IMR-90 (cell line): ENCODE data around the gene OPRM1. TPM values are rescaled to one million over a fixed set of nuclear protein-coding genes. Genes with fewer than 3 reads are reported as not detected.

Experiments
- ATAC-seq: fragments of 200-7000 bp; cut with Tn5 transposase; 2 replicates; pipeline ENCODE4 v1.9.1; 2020; ENCODE audit warnings: low read depth, mild to moderate bottlenecking, moderate library complexity
- BruUV-seq: library from RNA; stranded (reverse); fragments of 400-500 nt; replicated peaks from 2 replicates; lab custom pipeline; 2021; lab: Mats Ljungman, UMichigan
- CTCF ChIA-PET: fragments of 300-600 bp; formaldehyde crosslinking; extraction: SDS; loops from one replicate; lab custom pipeline; 2021; ENCODE audit warnings: antibody characterized with exemption; lab: Yijun Ruan, JAX
- POLR2A ChIA-PET: fragments of 300-600 bp; sonication (Branson Sonifier 250); formaldehyde crosslinking; loops from one replicate; lab custom pipeline; 2022; ENCODE audit warnings: antibody characterized with exemption; ENCODE audit not compliant: unreplicated experiment; lab: Charles Lee
- DNase-seq: peaks from one replicate; pipeline ENCODE4 v3.0.0; 2013
- H2AFZ ChIP-seq: replicated peaks from 2 replicates; pipeline ENCODE3; 2013; ENCODE audit warnings: low read length, mild to moderate bottlenecking; ENCODE audit not compliant: poor library complexity
- H2AK5ac ChIP-seq: 2 replicates; pipeline ENCODE4 v1.6.1; 2013; ENCODE audit warnings: low read depth, low read length, inconsistent platforms
- H2AK9ac ChIP-seq: replicated peaks from 2 replicates; pipeline ENCODE3; 2013; ENCODE audit warnings: mild to moderate bottlenecking, low read depth, low read length, moderate library complexity; ENCODE audit not compliant: poor library complexity
- H2BK120ac ChIP-seq: 2 replicates; pipeline ENCODE4 v1.6.1; 2013; ENCODE audit warnings: low read depth, low read length, inconsistent platforms
- H2BK15ac ChIP-seq: 3 replicates; pipeline ENCODE4 v1.6.1; 2013; ENCODE audit warnings: low read depth, low read length, inconsistent platforms
- H2BK20ac ChIP-seq: 2 replicates; pipeline ENCODE4 v1.6.1; 2013; ENCODE audit warnings: low read depth, mild to moderate bottlenecking, inconsistent platforms, low read length, moderate library complexity
- H2BK5ac ChIP-seq: 2 replicates; pipeline ENCODE4 v1.6.1; 2013; ENCODE audit warnings: mild to moderate bottlenecking, low read depth, low read length, inconsistent platforms; ENCODE audit not compliant: poor library complexity, severe bottlenecking
- H3K14ac ChIP-seq: replicated peaks from 2 replicates; pipeline ENCODE4 v1.6.1; 2013; ENCODE audit warnings: low read depth, low read length, inconsistent platforms
- H3K18ac ChIP-seq: 2 replicates; pipeline ENCODE4 v1.6.1; 2013; ENCODE audit warnings: low read depth, low read length, control low read depth
- H3K23ac ChIP-seq: 2 replicates; pipeline ENCODE4 v1.6.1; 2013; ENCODE audit warnings: low read depth, low read length, inconsistent platforms
- H3K27ac ChIP-seq: 2 replicates; pipeline ENCODE4 v1.5.1; 2013; ENCODE audit warnings: mild to moderate bottlenecking, control low read depth, low read length; ENCODE audit not compliant: insufficient read depth
- H3K27me3 ChIP-seq: 2 replicates; pipeline ENCODE4 v1.6.1; 2013; ENCODE audit warnings: low read length; ENCODE audit not compliant: control insufficient read depth, insufficient read depth
- H3K36me3 ChIP-seq: 2 replicates; pipeline ENCODE4 v1.6.1; 2013; ENCODE audit warnings: low read length, mixed read lengths; ENCODE audit not compliant: control insufficient read depth, insufficient read depth
- H3K4ac ChIP-seq: 2 replicates; pipeline ENCODE4 v1.6.1; 2013; ENCODE audit warnings: low read depth, low read length, inconsistent platforms
- H3K4me1 ChIP-seq: 2 replicates; pipeline ENCODE4 v1.6.1; 2013; ENCODE audit warnings: low read length, mixed read lengths; ENCODE audit not compliant: control insufficient read depth, insufficient read depth
- H3K4me2 ChIP-seq: 2 replicates; pipeline ENCODE4 v1.6.1; 2013; ENCODE audit warnings: low read depth, mild to moderate bottlenecking, control low read depth, low read length, moderate library complexity
- H3K4me3 ChIP-seq: 2 replicates; pipeline ENCODE4 v1.5.1; 2013; ENCODE audit warnings: low read depth, mild to moderate bottlenecking, control low read depth, low read length, moderate library complexity; ENCODE audit not compliant: insufficient read depth
- H3K56ac ChIP-seq: 2 replicates; pipeline ENCODE4 v1.6.1; 2013; ENCODE audit warnings: low read length, inconsistent platforms; ENCODE audit not compliant: insufficient read depth; ENCODE audit errors: extremely low read depth
- H3K79me1 ChIP-seq, 2 experiments: 2 replicates each; pipeline ENCODE4 v1.6.1; 2013; ENCODE audit warnings: low read length in 2 of 2, inconsistent platforms in 1 of 2, low read depth in 1 of 2
- H3K9ac ChIP-seq: 2 replicates; pipeline ENCODE4 v1.6.1; 2013; ENCODE audit warnings: low read depth, low read length, control low read depth
- H3K9me1 ChIP-seq: 2 replicates; pipeline ENCODE4 v1.6.1; 2013; ENCODE audit warnings: low read length, inconsistent platforms; ENCODE audit not compliant: insufficient read depth
- H3K9me3 ChIP-seq: 2 replicates; pipeline ENCODE4 v1.6.1; 2013; ENCODE audit warnings: low read length; ENCODE audit not compliant: control insufficient read depth, insufficient read depth
- H4K20me1 ChIP-seq: 2 replicates; pipeline ENCODE4 v1.6.1; 2013; ENCODE audit warnings: low read length, inconsistent platforms; ENCODE audit not compliant: insufficient read depth
- H4K5ac ChIP-seq: 2 replicates; pipeline ENCODE4 v1.6.1; 2013; ENCODE audit warnings: mild to moderate bottlenecking, low read depth, low read length, control low read depth
- H4K8ac ChIP-seq, 2 experiments: 2 replicates each; pipeline ENCODE4 v1.6.1; 2013; ENCODE audit warnings: low read depth in 2 of 2, low read length in 2 of 2, control low read depth in 1 of 2, inconsistent platforms in 1 of 2
- H4K91ac ChIP-seq: 2 replicates; pipeline ENCODE4 v1.6.1; 2013; ENCODE audit warnings: low read depth, low read length, inconsistent platforms; ENCODE audit not compliant: insufficient read depth
- BHLHE40 ChIP-seq: fragments of 150-350 bp; IDR thresholded peaks from 2 replicates; pipeline ENCODE4 v1.6.1; 2016; ENCODE audit warnings: mild to moderate bottlenecking, low read depth, low read length
- FOS ChIP-seq: fragments of 150-350 bp; IDR thresholded peaks from 2 replicates; pipeline ENCODE4 v1.6.1; 2016; ENCODE audit warnings: low read depth, low read length
- MAZ ChIP-seq: IDR thresholded peaks from 2 replicates; pipeline ENCODE4 v1.6.1; 2012; ENCODE audit warnings: low read depth, mild to moderate bottlenecking, low read length, improper control_type of control experiment, moderate library complexity, borderline replicate concordance
- POLR2A ChIP-seq: IDR thresholded peaks from 2 replicates; pipeline ENCODE4 v1.6.1; 2012; ENCODE audit warnings: mild to moderate bottlenecking, low read depth, low read length
- RCOR1 ChIP-seq: IDR thresholded peaks from 2 replicates; pipeline ENCODE4 v1.6.1; 2012; ENCODE audit warnings: mild to moderate bottlenecking, low read length, improper control_type of control experiment; ENCODE audit not compliant: insufficient replicate concordance
- RFX5 ChIP-seq: IDR thresholded peaks from 2 replicates; pipeline ENCODE4 v1.8.0; 2012; ENCODE audit warnings: low read depth, mild to moderate bottlenecking, low read length, moderate library complexity
- SMC3 ChIP-seq: fragments of 150-350 bp; IDR thresholded peaks from 2 replicates; pipeline ENCODE4 v1.6.1; 2016; ENCODE audit warnings: low read depth, mild to moderate bottlenecking, antibody characterized with exemption, low read length, moderate library complexity
- WGBS, 2 experiments: methylation state at CpG; one replicate each; pipeline versions ENCODE4 v1.1.5 to v1.1.7; 2013; ENCODE audit warnings: missing lambda C conversion rate in 2 of 2; ENCODE audit not compliant: insufficient read length in 1 of 2; ENCODE audit errors: extremely low coverage in 2 of 2; 5-methylcytosine and 5-hydroxymethylcytosine counted together
- dilution Hi-C: fragments of 300-500 bp; cut with HindIII; formaldehyde crosslinking; loops from one replicate; pipeline ENCODE4 v1.14.3; 2018; ENCODE audit warnings: low sequenced_read_pairs; ENCODE audit not compliant: unreplicated experiment
- in situ Hi-C: fragments of 300-500 bp; cut with MboI; formaldehyde crosslinking; loops from 3 replicates; pipeline ENCODE4 v1.14.3; 2019; ENCODE audit warnings: low sequenced_read_pairs, inconsistent platforms, mixed read lengths
- intact Hi-C: fragments of 100-400 bp; cut with micrococcal nuclease; formaldehyde crosslinking; loops from 2 replicates; pipeline ENCODE4 v1.10.0; 2022
- polyA plus RNA-seq, 3 experiments: library from polyadenylated mRNA; depleted of rRNA; stranded (reverse); fragments of >200 nt; gene quantifications; 2 replicates each; pipeline ENCODE4 v1.2.3, GENCODE V29; 2012; ENCODE audit warnings: low replicate concordance in 1 of 3
- total RNA-seq: library from RNA; depleted of rRNA; stranded (reverse); fragments of >200 nt; gene quantifications from 2 replicates; pipeline ENCODE4 v1.2.3, GENCODE V29; 2012
- TF ChIP-seq, protein P1 (sequence below): fragments of 150-350 bp; IDR thresholded peaks from 2 replicates; pipeline ENCODE4 v1.6.1; 2016; ENCODE audit warnings: low read depth, mild to moderate bottlenecking, low read length, moderate library complexity, borderline replicate concordance

OPRM1 gene
- total and polyA plus RNA-seq, 2 of the 4 experiments (the other 2 are of a cell fraction), result not detected

DNA sequence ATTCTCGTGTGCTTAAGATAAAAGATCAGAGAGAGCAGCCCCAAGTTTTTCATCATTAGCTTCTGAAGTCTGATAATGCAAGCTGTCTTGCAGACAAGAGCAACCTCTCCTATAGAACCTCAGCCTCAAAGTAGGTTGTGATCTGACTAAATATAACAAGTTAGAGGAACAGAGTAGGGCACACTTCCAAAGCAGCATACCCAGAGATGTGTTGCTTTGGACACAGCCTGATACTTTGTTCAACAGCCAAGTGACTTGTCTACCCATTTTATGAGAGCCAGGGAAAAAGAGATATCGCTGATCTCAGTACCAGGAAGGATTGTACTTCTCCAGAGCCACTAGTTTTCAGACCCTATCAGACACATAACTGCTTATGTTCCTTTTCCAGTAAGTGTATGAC is 44.2 kb upstream of the OPRM1 start:
- no CpG with 5 or more reads among the region's 2 CpGs for WGBS, 2 experiments
- H3K18ac ChIP-seq, result no peak overlapping the region
- H3K4me3 ChIP-seq, result no peak overlapping the region
- no peak overlapping the region for H3K4me2 ChIP-seq
- TF ChIP-seq RFX5 (no peak), MAZ (no peak), RCOR1 (no peak), FOS (no peak), SMC3 (no peak), BHLHE40 (no peak), POLR2A (no peak)
- TF ChIP-seq, protein P1, sequence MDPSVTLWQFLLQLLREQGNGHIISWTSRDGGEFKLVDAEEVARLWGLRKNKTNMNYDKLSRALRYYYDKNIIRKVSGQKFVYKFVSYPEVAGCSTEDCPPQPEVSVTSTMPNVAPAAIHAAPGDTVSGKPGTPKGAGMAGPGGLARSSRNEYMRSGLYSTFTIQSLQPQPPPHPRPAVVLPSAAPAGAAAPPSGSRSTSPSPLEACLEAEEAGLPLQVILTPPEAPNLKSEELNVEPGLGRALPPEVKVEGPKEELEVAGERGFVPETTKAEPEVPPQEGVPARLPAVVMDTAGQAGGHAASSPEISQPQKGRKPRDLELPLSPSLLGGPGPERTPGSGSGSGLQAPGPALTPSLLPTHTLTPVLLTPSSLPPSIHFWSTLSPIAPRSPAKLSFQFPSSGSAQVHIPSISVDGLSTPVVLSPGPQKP, result no peak
- no peak overlapping the region for H2AK5ac ChIP-seq
- in situ Hi-C loops (no loop called here), dilution Hi-C loops (no loop called here), intact Hi-C loops (no loop called here)
- H4K20me1 ChIP-seq, result no peaks in the 10 kb centered on the region
- H2AK9ac ChIP-seq, result no peak overlapping the region
- H3K36me3 ChIP-seq, result no peaks in the 10 kb centered on the region
- H3K9me1 ChIP-seq, result no peaks in the 10 kb centered on the region
- H2BK15ac ChIP-seq, result no peak overlapping the region
- no TSS peak for BruUV-seq
- H4K91ac ChIP-seq, result no peak overlapping the region
- no peak overlapping the region for H2BK5ac ChIP-seq
- no peak overlapping the region for H2BK20ac ChIP-seq
- no peak overlapping the region for H4K8ac ChIP-seq
- no peak overlapping the region for H3K9ac ChIP-seq
- H3K9me3 ChIP-seq, result peaks cover 10% of the 10 kb centered on the region; the same call in 1 of the 2 replicates
- no peak for DNase-seq
- no peak overlapping the region for H3K14ac ChIP-seq
- no peak overlapping the region for H4K5ac ChIP-seq
- CTCF ChIA-PET, result no interaction called here
- no peaks in the 10 kb centered on the region for H3K4me1 ChIP-seq
- POLR2A ChIA-PET, result no interaction called here
- no peaks in the 10 kb centered on the region for H3K79me1 ChIP-seq
- no peak overlapping the region for H2BK120ac ChIP-seq
- no peak overlapping the region for H3K56ac ChIP-seq
- no peak for ATAC-seq
- no peaks in the 10 kb centered on the region for H3K27me3 ChIP-seq
- no peak overlapping the region for H3K27ac ChIP-seq
- no peak overlapping the region for H3K23ac ChIP-seq
- no peak overlapping the region for H3K4ac ChIP-seq
- no peak overlapping the region for H2AFZ ChIP-seq
